Activated CD8-positive, alpha-beta memory T cell treated with anti-CD3 and anti-CD28 coated beads for 4 hours (primary cell): ENCODE results near the gene TARBP2.
"Not testable (repeated sequence)": the region's sequence is repeated elsewhere in the genome, so short reads cannot be mapped to it uniquely, and the experiment has no call there.

ENCODE experiments used
- DNase-seq, 2 donors: peaks; one replicate each; pipeline ENCODE4 v3.0.0-alpha.2; 2020; ENCODE audit warnings: low read depth in 2 of 2

Gene TARBP2

GRCh38 chr12:53513712-53514410, 12.8 kb downstream of the TARBP2 start:
- DNase-seq: no peak

- no peak for DNase-seq
Measured at GRCh38 chr12:53514628-53515290, 13.7 kb downstream of the TARBP2 start.

- no peak for DNase-seq
Measured at GRCh38 chr12:53515291-53515680, 14.2 kb downstream of the TARBP2 start.

- DNase-seq: no peak
Measured at GRCh38 chr12:53516758-53517455, 15.8 kb downstream of the TARBP2 start.

- no peak for DNase-seq
Measured at GRCh38 chr12:53518381-53518780, 17.3 kb downstream of the TARBP2 start.

GRCh38 chr12:53523131-53523530, 22.0 kb downstream of the TARBP2 start:
- no peak for DNase-seq

GRCh38 chr12:53524476-53524875, 23.4 kb downstream of the TARBP2 start:
- no peak for DNase-seq

- no peak for DNase-seq
Measured at GRCh38 chr12:53530061-53530460, 29.0 kb downstream of the TARBP2 start.

- no peak for DNase-seq
Measured at GRCh38 chr12:53530920-53531319, 29.8 kb downstream of the TARBP2 start.

GRCh38 chr12:53532021-53532420, 30.9 kb downstream of the TARBP2 start:
- no peak for DNase-seq

- no peak for DNase-seq
Measured at GRCh38 chr12:53532524-53533445, 31.7 kb downstream of the TARBP2 start.

GRCh38 chr12:53533471-53533870, 32.4 kb downstream of the TARBP2 start:
- no peak for DNase-seq

- DNase-seq: no peak
Measured at GRCh38 chr12:53536962-53537361, 35.9 kb downstream of the TARBP2 start.

- no peak for DNase-seq
Measured at GRCh38 chr12:53538209-53538689, 37.2 kb downstream of the TARBP2 start.

GRCh38 chr12:53539526-53539925, 38.4 kb downstream of the TARBP2 start:
- no peak for DNase-seq

- peak in 1 of 2 donors; percentile 13 for DNase-seq
Measured at GRCh38 chr12:53543539-53543938, 42.5 kb downstream of the TARBP2 start.

- DNase-seq: not testable (repeated sequence)
Measured at GRCh38 chr12:53548354-53548753, 47.3 kb downstream of the TARBP2 start.

GRCh38 chr12:53550131-53550530, 49.0 kb downstream of the TARBP2 start:
- DNase-seq: not testable (repeated sequence)

GRCh38 chr12:53550595-53550994, 49.5 kb downstream of the TARBP2 start:
- no peak for DNase-seq

- DNase-seq: no peak
Measured at GRCh38 chr12:53551889-53552291, 50.8 kb downstream of the TARBP2 start.
